Hepatocyte (in vitro differentiated cells): ENCODE results near the gene NRIP1. TPM values are rescaled to one million over a fixed set of nuclear protein-coding genes. Genes with fewer than 3 reads are reported as not detected.

Experiments
- DNase-seq: peaks from one replicate; pipeline ENCODE4 v3.0.0-alpha.2; 2016; ENCODE audit warnings: low spot score
- H2AFZ ChIP-seq: fragments of 200-600 bp; sonication (generic); 2 replicates; pipeline ENCODE4 v1.6.0; 2016; ENCODE audit warnings: antibody characterized with exemption, mild to moderate bottlenecking
- H3K27ac ChIP-seq: fragments of 200-600 bp; sonication (generic); 2 replicates; pipeline ENCODE4 v1.5.1; 2016; ENCODE audit warnings: mild to moderate bottlenecking
- H3K27me3 ChIP-seq: fragments of 200-600 bp; sonication (generic); 2 replicates; pipeline ENCODE4 v1.6.1; 2016
- H3K36me3 ChIP-seq: fragments of 200-600 bp; sonication (generic); replicated peaks from 2 replicates; pipeline ENCODE4 v1.5.1; 2016; ENCODE audit warnings: low read depth; ENCODE audit not compliant: insufficient read depth
- H3K4me1 ChIP-seq: fragments of 200-600 bp; sonication (generic); 2 replicates; pipeline ENCODE4 v1.5.1; 2016; ENCODE audit warnings: mild to moderate bottlenecking, moderate library complexity; ENCODE audit not compliant: insufficient read depth
- H3K4me2 ChIP-seq: fragments of 200-600 bp; sonication (generic); 2 replicates; pipeline ENCODE4 v1.6.0; 2016
- H3K4me3 ChIP-seq: fragments of 200-600 bp; sonication (generic); 2 replicates; pipeline ENCODE4 v1.5.1; 2016; ENCODE audit warnings: mild to moderate bottlenecking
- H3K79me2 ChIP-seq: fragments of 200-600 bp; sonication (generic); 2 replicates; pipeline ENCODE4 v1.6.0; 2017; ENCODE audit warnings: mild to moderate bottlenecking
- H3K9me2 ChIP-seq: fragments of 200-600 bp; sonication (generic); replicated peaks from 2 replicates; pipeline ENCODE4 v1.6.0; 2017; ENCODE audit warnings: mild to moderate bottlenecking; ENCODE audit not compliant: insufficient read depth
- H3K9me3 ChIP-seq: fragments of 200-600 bp; sonication (generic); 2 replicates; pipeline ENCODE4 v1.5.1; 2016; ENCODE audit warnings: low read depth, mild to moderate bottlenecking
- H4K20me1 ChIP-seq: fragments of 200-600 bp; sonication (generic); 2 replicates; pipeline ENCODE4 v1.6.0; 2016; ENCODE audit warnings: mild to moderate bottlenecking; ENCODE audit not compliant: insufficient read depth, poor library complexity, severe bottlenecking
- CTCF ChIP-seq: fragments of 200-600 bp; sonication (generic); IDR thresholded peaks from 2 replicates; pipeline ENCODE4 v1.5.1; 2016; ENCODE audit warnings: antibody characterized with exemption, mild to moderate bottlenecking; ENCODE audit not compliant: poor library complexity
- EZH2 ChIP-seq: fragments of 200-600 bp; sonication (generic); IDR thresholded peaks from 2 replicates; pipeline ENCODE4 v1.6.1; 2016; ENCODE audit warnings: antibody characterized with exemption, mild to moderate bottlenecking, borderline replicate concordance
- EZH2phosphoT487 ChIP-seq: fragments of 200-600 bp; sonication (generic); IDR thresholded peaks from one replicate; pipeline ENCODE4 v1.6.1; 2018; ENCODE audit warnings: antibody characterized with exemption, mild to moderate bottlenecking, low read depth, moderate library complexity; ENCODE audit not compliant: unreplicated experiment, severe bottlenecking
- WGBS: methylation state at CpG from one replicate; pipeline ENCODE4 v1.1.6; 2016; ENCODE audit warnings: low lambda C conversion rate; ENCODE audit errors: missing lambda C conversion rate; 5-methylcytosine and 5-hydroxymethylcytosine counted together
- polyA plus RNA-seq: library from polyadenylated mRNA; unstranded; fragments of >200 nt; fragmentation: Nextera tagmentation; extraction: Ambion mirVana; gene quantifications from 2 replicates; pipeline ENCODE4 v1.2.1, GENCODE V29; 2016
- total RNA-seq: library from RNA; depleted of rRNA; stranded (reverse); fragments of >200 nt; gene quantifications from 2 replicates; pipeline ENCODE4 v1.2.3, GENCODE V29; 2014

NRIP1 gene
- total and polyA plus RNA-seq, 2 experiments from 2014 or later = 11.5 to 62.4 TPM

GRCh38 chr21:14955936-14956520 is 108.8 kb downstream of the NRIP1 start:
- WGBS = 62% methylated on average over 6 of the region's 6 CpGs
- DNase-seq = no peak
- no peaks in the 10 kb centered on the region for H3K27me3 ChIP-seq
- no peaks in the 10 kb centered on the region for H3K9me3 ChIP-seq
- no peaks in the 10 kb centered on the region for H3K4me1 ChIP-seq
- H3K4me3 ChIP-seq = no peak overlapping the region
- no peaks in the 10 kb centered on the region for H4K20me1 ChIP-seq
- TF ChIP-seq CTCF (no peak), EZH2phosphoT487 (no peak), EZH2 (no peak)
- H3K36me3 ChIP-seq = no peaks in the 10 kb centered on the region
- H3K4me2 ChIP-seq = no peak overlapping the region
- H3K79me2 ChIP-seq = no peaks in the 10 kb centered on the region
- H2AFZ ChIP-seq = no peak overlapping the region
- H3K27ac ChIP-seq = no peak overlapping the region
- H3K9me2 ChIP-seq = no peaks in the 10 kb centered on the region

DNA sequence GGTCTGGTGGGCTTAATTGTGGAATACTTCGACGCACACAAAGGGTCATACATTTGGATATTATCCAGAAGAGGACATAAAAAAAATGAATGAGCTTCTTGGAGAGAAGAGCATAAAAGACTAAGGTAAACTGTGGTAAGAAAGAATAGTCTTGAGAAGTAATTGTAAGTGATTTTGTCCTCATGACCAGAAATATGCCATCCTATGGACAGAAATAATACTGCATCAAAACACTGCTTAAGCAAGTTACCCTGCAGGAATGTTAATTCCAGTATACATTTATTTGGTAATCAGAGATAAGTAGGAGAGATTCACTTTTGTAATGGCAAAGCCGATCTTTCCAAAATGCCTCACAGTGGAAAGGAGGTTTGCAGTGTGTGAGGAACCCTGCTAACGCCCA is 111.9 kb downstream of the NRIP1 start:
- Histone ChIP-seq H3K27me3 (no peaks in the 10 kb centered on the region), H3K4me3 (no peak overlapping the region), H3K9me3 (no peaks in the 10 kb centered on the region), H3K27ac (no peak overlapping the region), H3K4me1 (no peaks in the 10 kb centered on the region), H3K79me2 (no peaks in the 10 kb centered on the region), H2AFZ (no peak overlapping the region), H3K36me3 (no peaks in the 10 kb centered on the region), H3K9me2 (no peaks in the 10 kb centered on the region), H4K20me1 (no peaks in the 10 kb centered on the region), H3K4me2 (no peak overlapping the region)
- no peak for TF ChIP-seq EZH2
- no peak for TF ChIP-seq EZH2phosphoT487
- no peak for TF ChIP-seq CTCF
- 97% methylated on average over 4 of the region's 4 CpGs for WGBS
- DNase-seq = no peak

- 94% methylated on average over 4 of the region's 4 CpGs for WGBS
- H3K4me2 ChIP-seq = no peak overlapping the region
- H3K4me3 ChIP-seq = no peak overlapping the region
- no peak for TF ChIP-seq EZH2
- TF ChIP-seq EZH2phosphoT487 = no peak
- TF ChIP-seq CTCF = no peak
- H3K79me2 ChIP-seq = no peaks in the 10 kb centered on the region
- H2AFZ ChIP-seq = no peak overlapping the region
- H4K20me1 ChIP-seq = no peaks in the 10 kb centered on the region
- H3K9me2 ChIP-seq = no peaks in the 10 kb centered on the region
- no peak overlapping the region for H3K27ac ChIP-seq
- H3K27me3 ChIP-seq = no peaks in the 10 kb centered on the region
- H3K4me1 ChIP-seq = no peaks in the 10 kb centered on the region
- no peaks in the 10 kb centered on the region for H3K36me3 ChIP-seq
- DNase-seq = no peak
- H3K9me3 ChIP-seq = no peaks in the 10 kb centered on the region
Observed at GRCh38 chr21:14949603-14950002, 115.2 kb downstream of the NRIP1 start.
